T-helper 9 cell (primary cell): ENCODE measurements around the gene ARHGAP18.

Experiments
- DNase-seq: peaks from one replicate; pipeline ENCODE4 v3.0.0-alpha.2; 2020

Gene ARHGAP18

GRCh38 chr6:129662980-129663431 is 47.0 kb downstream of the ARHGAP18 start:
- no peak for DNase-seq

DNA sequence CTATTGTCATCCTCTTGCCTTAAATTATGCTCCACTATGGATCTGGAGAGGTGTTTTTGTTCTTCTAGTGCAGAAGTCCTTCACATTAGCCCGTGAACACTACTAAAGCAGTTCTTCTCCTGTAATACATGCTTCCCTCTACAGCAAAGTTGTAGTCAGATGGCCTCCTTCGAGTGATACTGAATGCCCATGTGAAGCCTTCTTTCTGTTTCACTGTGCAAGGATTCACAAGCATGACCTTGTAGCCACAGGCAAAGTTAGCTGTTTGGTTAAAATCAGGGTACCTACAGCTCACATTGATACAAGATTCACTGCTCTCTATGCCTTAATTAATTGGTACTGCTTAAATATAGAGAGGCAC is 47.6 kb downstream of the ARHGAP18 start:
- no peak for DNase-seq

GRCh38 chr6:129661536-129662405 is 48.2 kb downstream of the ARHGAP18 start:
- DNase-seq: no peak

- DNase-seq: no peak
Observed at GRCh38 chr6:129660346-129660676, 49.7 kb downstream of the ARHGAP18 start.

DNA sequence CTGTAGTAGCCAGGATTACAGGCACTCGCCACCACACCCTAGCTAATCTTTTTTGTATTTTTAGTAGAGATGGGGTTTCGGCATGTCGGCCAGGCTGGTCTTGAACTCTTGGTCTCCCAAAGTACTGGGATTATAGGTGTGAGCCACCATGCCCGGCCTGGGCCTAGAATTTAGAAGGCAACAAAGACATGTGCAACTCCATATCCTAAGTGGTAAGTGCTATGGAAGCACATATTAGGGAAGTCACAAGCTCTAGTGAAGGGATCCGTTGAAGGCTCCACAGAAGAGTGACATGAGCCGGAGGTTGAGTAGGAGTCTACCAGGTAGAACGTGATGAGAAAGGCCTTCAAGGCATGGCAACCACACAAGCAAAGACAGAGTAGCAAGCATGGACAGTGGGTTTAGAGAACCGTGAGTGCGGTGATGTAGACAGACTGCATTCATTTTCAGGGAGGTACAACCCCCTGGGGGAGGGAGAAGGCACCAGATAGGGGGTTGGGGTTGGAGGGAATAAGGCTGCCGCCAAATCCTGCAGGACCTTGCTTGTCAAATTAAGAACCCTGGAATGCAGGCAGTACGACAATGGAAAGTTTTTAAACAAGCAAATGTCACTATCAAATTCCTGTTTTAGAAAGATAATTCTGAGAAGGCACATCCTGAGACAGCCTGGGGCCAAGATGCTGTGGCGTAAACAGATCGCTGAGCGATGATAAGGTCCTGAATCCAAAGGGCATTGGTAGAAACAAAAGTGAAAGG is 50.2 kb downstream of the ARHGAP18 start:
- DNase-seq: no peak

GRCh38 chr6:129659167-129659566 is 50.8 kb downstream of the ARHGAP18 start:
- DNase-seq: no peak

- DNase-seq: no peak
Observed at GRCh38 chr6:129657483-129657882, 52.5 kb downstream of the ARHGAP18 start.

DNA sequence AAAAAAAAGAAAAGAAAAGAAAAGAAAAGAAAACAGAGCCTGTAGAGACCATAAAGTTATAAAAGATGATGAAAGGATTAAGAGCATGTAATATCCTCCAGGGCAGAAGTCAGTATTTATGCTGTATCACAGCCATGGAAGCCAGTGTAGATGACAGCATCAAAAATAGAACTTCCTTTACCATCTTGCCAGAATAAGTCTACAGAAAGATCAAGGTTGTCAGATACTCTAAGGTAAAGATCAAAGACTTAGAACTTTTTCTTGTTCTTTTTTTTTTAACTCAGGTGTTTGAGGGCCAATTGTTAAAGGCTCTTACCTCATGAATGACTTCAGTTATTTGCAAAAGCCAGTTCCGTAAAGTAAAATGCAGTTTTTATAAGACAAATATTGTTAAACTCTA is 54.6 kb downstream of the ARHGAP18 start:
- DNase-seq: no peak

DNA sequence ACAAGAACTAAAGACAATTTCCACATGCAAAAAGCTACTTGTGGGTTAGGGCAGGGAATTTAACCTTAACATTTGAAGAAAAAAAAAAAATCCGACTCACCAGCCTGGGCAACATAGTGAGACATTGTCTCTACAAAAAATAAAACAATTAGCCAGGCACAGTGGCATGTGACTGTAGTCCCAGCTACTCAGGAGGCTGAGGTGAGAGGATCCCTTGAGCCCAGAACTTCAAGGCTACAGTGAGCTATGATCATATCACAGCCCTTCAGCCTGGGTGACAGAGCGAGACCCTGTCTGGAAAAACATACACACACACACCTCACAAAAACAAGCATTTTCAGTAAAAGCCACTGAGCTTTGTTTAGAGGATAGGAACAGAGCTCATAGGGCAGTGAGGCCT is 56.2 kb downstream of the ARHGAP18 start:
- no peak for DNase-seq

- no peak for DNase-seq
Observed at GRCh38 chr6:129653229-129653628, 56.7 kb downstream of the ARHGAP18 start.

DNA sequence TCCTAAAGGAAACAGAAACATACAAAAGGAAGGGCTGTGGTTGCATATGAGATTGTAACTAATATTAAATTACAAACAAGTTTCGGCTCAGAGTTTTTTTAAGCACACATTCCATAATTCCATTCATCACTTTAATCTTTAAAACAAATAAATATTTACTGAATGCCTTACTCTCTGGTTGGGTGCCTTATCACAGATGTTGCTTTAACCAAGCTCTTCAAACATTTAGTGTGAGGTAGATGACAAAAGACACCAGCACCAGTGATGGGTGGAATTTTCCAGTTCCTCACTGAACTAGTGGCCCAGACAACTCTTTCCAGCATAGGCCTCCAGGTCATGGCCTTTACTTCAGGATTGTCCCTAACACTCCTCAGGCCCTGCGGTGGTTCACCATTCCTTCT is 58.7 kb downstream of the ARHGAP18 start:
- no peak for DNase-seq

DNA sequence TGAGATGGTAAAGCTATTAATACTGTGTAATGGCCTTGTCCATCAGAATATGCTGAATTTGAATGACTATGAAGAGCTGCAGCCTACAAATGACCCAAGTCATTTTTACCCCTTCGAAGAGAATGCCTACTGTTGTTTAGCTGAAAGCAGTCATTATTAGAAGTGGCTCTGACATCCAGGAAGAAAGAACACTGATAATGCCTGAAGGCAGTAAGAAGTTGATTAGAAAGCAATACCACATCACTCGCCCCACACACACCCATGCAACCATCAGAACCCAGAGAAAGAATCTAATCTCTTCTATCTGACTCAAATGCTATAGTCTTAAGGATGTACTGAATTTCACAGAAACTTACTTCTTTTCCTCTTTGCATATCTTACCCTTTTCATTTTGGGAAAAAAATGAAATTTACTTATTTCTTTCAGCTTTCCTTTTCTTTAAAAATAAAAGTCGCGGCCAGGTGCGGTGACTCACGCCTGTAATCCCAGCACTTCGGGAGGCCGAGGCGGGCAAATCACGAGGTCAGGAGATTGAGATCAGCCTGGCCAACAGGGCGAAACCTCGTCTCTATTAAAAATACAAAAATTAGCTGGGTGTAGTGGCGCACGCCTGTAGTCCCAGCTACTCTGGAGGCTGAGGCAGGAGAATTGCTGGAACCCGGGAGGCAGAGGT is 61.0 kb downstream of the ARHGAP18 start:
- no peak for DNase-seq

- no peak for DNase-seq
Observed at GRCh38 chr6:129647044-129647443, 62.9 kb downstream of the ARHGAP18 start.

- no peak for DNase-seq
Observed at GRCh38 chr6:129646642-129647041, 63.3 kb downstream of the ARHGAP18 start.

GRCh38 chr6:129645830-129646579 is 64.0 kb downstream of the ARHGAP18 start:
- DNase-seq: no peak

DNA sequence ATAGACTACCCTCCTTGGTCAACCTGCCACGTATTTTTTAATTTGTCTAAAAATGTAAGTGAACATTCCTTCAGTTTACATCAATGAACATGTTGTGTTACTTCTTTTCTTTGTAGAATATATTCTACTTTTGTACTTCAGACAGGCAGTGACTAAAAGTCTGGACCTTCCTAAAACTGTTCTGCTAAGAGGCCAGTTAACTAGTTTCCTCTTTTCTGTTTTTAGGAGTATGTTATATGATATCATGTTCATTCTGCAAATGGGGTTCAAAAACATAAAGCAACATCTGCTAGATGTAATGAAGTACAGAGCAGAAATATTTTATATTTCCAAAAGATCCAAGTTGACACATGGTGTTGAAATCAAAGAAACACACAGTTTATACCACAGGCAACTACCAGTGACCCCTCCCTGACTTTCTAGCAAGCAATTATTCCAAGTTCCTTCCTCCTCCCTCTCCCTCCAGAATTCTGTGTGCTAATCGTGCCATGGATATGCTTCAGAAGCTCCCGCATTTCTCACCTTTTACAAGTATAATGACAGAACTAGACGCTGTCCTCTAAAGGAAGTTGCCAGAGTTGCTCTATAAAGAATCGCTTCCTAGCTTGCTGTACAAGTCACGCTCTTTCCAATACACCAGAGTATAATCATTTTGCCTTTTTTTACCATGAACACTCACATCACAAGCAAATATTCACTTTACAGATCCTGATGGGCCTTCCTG is 64.7 kb downstream of the ARHGAP18 start:
- no peak for DNase-seq

- DNase-seq: no peak
Observed at GRCh38 chr6:129644567-129645015, 65.4 kb downstream of the ARHGAP18 start.

DNA sequence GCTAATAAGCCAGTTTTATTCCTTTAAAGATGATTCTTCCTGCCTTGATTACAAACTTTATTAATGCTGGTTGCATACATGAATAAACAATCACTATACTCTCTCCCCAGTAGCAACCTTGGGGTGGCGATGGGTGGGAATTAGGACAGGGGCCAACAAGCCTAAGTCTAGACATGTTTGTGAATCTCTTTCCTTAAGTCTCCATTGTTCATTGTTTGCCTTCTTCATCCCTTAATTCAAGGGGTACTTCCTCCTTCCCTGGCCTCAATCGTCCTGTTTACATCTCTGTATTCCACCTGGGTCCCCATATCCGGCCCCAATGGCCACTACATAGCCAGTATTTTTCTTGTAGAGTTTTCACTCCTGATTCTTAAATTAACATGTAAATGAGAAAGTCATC is 66.0 kb downstream of the ARHGAP18 start:
- DNase-seq: no peak

DNA sequence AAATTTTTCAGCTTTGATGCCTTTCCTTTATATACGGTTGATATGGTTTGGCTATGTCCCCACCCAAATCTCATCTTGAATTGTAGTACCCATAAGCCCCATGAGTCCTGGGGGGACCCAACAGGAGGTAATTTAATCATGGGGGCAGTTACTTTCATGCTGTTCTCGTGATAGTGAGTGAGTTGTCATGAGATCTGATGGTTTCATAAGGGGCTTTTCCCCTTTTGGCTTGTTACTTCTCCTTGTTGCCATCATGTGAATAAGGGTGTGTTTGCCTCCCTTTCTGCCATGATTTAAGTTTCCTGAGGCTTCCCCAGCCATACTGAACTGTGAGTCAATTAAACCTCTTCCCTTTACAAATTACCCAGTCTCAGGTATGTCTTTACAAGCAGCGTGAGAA is 66.8 kb downstream of the ARHGAP18 start:
- no peak for DNase-seq

DNA sequence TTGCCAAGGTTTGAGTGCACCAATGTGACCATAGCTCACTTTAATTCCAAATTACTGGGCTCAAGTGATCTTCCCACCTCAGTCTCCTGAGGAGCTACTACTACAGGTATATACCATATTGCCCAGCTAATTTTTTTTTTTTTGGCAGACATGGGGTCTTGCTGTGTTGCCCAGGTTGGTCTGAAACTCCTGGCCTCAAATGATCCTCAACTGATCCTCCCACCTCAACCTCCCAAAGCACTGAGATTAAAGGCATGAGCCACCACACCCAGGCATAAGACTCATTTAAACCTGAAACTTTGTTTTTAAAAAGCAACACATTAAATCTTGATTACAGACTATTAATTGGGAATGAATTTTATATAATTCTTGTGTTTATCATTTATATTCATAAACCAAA is 67.7 kb downstream of the ARHGAP18 start:
- DNase-seq: no peak

DNA sequence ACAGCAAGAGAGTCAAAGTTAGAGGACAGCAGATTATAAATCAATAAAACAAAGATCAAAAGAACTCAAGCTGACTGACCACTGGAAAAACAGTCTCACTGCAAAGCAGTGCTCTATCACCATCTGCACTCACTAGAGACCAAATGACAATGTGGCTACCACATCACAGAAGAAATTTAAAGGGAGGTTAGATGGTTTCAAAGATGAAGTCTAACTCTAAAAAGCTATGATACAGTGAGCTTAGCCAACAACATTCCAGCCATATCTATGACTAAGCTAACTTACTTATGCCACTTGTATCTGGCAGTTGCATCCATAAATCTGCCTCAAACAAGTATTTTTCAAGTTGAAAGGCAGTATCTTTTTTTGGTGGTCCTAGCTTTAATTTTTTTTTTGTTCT is 68.6 kb downstream of the ARHGAP18 start:
- no peak for DNase-seq

DNA sequence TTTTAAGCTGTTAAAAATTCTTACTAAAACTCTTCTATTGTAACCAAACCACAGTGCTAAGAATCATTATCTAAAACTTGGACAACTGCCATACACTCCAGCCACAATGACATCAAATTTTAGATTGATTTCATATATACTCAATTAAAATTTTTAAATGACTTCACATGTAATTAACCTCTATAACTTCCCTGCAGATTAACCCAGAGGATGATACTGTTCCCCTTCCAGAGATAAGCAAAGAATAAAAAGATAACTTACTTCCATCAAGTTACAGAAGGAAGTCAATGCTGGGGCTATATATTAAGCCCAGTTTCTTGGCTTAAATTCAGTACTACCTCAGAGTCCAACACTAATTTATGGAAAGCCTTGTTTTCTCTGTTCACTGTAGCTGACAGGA is 71.3 kb downstream of the ARHGAP18 start:
- no peak for DNase-seq
